Measurements from ENCODE around the gene TPCN2.

DNA sequence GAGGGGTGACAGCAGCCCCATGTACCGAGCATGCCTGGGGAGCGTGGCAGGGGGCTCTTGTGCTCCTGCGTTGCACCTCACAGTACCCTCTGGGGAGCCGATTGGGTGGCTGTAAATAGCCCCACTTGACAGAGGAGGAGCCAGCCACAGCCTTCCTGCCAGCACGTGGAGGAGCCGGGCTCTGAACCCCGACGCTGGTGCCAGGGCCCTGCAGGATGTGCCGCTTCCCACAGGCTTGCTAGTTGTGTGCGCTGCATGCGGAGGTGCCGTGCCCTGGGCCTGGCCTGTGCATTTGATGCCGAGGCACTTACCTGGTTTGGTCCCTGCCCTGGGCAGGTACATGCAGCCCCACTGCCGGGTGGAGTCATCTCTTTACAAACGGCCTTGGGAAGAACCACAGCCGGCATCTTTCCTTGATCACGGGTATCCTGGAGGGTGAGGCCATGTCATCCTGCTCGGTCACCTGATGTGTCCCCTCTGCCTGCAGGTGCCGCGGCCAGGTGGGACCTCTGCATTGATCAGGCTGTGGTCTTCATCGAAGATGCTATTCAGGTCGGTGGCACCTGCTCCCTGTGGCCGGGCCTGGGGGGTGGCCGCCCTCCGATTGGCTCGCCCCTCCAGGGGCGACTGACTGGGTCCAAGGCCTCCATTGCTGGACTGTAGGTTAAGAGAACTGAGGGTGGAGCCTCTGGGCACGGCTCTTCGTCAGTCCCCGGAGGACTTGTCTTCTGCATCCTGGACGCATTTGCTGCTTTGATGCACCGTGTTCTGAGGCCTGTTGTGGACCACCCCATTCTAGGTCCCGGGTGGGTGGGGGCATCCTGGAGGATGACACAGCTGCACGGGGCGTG is 5.0 kb downstream of the TPCN2 start:
- TF ChIP-seq, protein P1, sequence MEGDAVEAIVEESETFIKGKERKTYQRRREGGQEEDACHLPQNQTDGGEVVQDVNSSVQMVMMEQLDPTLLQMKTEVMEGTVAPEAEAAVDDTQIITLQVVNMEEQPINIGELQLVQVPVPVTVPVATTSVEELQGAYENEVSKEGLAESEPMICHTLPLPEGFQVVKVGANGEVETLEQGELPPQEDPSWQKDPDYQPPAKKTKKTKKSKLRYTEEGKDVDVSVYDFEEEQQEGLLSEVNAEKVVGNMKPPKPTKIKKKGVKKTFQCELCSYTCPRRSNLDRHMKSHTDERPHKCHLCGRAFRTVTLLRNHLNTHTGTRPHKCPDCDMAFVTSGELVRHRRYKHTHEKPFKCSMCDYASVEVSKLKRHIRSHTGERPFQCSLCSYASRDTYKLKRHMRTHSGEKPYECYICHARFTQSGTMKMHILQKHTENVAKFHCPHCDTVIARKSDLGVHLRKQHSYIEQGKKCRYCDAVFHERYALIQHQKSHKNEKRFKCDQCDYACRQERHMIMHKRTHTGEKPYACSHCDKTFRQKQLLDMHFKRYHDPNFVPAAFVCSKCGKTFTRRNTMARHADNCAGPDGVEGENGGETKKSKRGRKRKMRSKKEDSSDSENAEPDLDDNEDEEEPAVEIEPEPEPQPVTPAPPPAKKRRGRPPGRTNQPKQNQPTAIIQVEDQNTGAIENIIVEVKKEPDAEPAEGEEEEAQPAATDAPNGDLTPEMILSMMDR (conservative IDR thresholded peaks at IDR 0.05 in 1 of 2, IDR thresholded peaks at IDR 0.05 in 1 of 2; ENCODE audit: extremely low read depth in 1 of 2, insufficient read depth in 1 of 2, low read depth in 1 of 2, low read length in 2 of 2), result no peak
- TF ChIP-seq EZH2 (IDR thresholded peaks at IDR 0.05; ENCODE audit: borderline replicate concordance, low read length), result no peak
